Measurements from ENCODE around the gene CUX1. TPM values are rescaled to one million over a fixed set of nuclear protein-coding genes. Genes with fewer than 3 reads are reported as not detected.
A peak's percentile ranks its signal among the peaks of the same experiment; 100 is the strongest.

The CUX1 gene
- total and polyA plus RNA-seq, 2 of the 13 experiments (the other 11 are each of a cell fraction or from before 2014, with no cell fraction given): 13.7 to 14.9 TPM

- no peak for DNase-seq (ENCODE audit: low spot score)
- CTCF ChIA-PET (ENCODE audit: low intra/inter-chr PET ratio, low total read pairs): no interaction called here
- 93% methylated on average over 4 of the region's 10 CpGs for WGBS (ENCODE audit: low lambda C conversion rate)
- H3K36me3 ChIP-seq (replicated peaks in 1 of 2; ENCODE audit: control insufficient read depth in 1 of 2, insufficient read depth in 2 of 2, low read length in 2 of 2): peaks cover 2% of the 10 kb centered on the region in 2 experiments; a peak in 1 of 5 replicates
- no peak overlapping the region for H3K4me2 ChIP-seq (ENCODE audit: low read depth, low read length)
- intact Hi-C loops (cut with micrococcal nuclease; ENCODE audit: unreplicated experiment) (no loop called here), in situ Hi-C loops (cut with HindIII; ENCODE audit: extremely low pct_ligation_motif_present, low pct_unique_long_range_greater_than_20kb) (no loop called here)
- ATAC-seq: no peak
- FAIRE-seq: no peak
- H3K9me3 ChIP-seq (ENCODE audit: low read length): no peaks in the 10 kb centered on the region
- H3K9ac ChIP-seq (ENCODE audit: insufficient read depth, low read depth, low read length): no peak overlapping the region
- 0 out of 2 replicates have a peak, but pooled peaks cover 7% of the 10 kb centered on the region for H4K20me1 ChIP-seq (ENCODE audit: insufficient read depth, low read length)
- no peak overlapping the region for H3K27ac ChIP-seq (ENCODE audit: extremely low read length, insufficient read depth, low read length)
- H3K4me3 ChIP-seq (replicated peaks in 1 of 3; ENCODE audit: insufficient read depth in 1 of 3, low read depth in 2 of 3, low read length in 3 of 3): no peak overlapping the region
- POLR2A ChIA-PET: no interaction called here
- TF ChIP-seq ZNF781 (CRISPR knock-in tag; IDR thresholded peaks at IDR 0.05; ENCODE audit: borderline replicate concordance, not compliant biosample characterization) (no peak), HNRNPK (IDR thresholded peaks at IDR 0.05; ENCODE audit: low read depth, low read length, poor library complexity, severe bottlenecking) (peak; percentile 27)
- H2AFZ ChIP-seq (ENCODE audit: low read length): no peak overlapping the region
- BruUV-seq (replicated peaks): no TSS peak
- peaks cover 13% of the 10 kb centered on the region for H3K4me1 ChIP-seq (ENCODE audit: insufficient read depth, low read length)
- no peaks in the 10 kb centered on the region for H3K79me2 ChIP-seq (ENCODE audit: insufficient read depth, low read length)
- no peaks in the 10 kb centered on the region for H3K27me3 ChIP-seq (ENCODE audit: control insufficient read depth in 1 of 2, insufficient read depth in 2 of 2, low read length in 2 of 2)
These were observed 178.8 kb downstream of the CUX1 start for GRCh38 chr7:101996131-101996691.

GRCh38 chr7:101996876-101997275 lies 179.4 kb downstream of the CUX1 start:
- ATAC-seq (no peak), DNase-seq (ENCODE audit: low spot score) (no peak), FAIRE-seq (no peak)
- Histone ChIP-seq H3K4me1 (ENCODE audit: insufficient read depth, low read length) (peaks cover 6% of the 10 kb centered on the region), H3K9me3 (ENCODE audit: low read length) (no peaks in the 10 kb centered on the region), H4K20me1 (ENCODE audit: insufficient read depth, low read length) (0 out of 2 replicates have a peak, but pooled peaks cover 7% of the 10 kb centered on the region), H3K27ac (ENCODE audit: extremely low read length, insufficient read depth, low read length) (no peak overlapping the region), H3K27me3 (ENCODE audit: control insufficient read depth in 1 of 2, insufficient read depth in 2 of 2, low read length in 2 of 2) (no peaks in the 10 kb centered on the region), H3K4me2 (ENCODE audit: low read depth, low read length) (no peak overlapping the region), H2AFZ (ENCODE audit: low read length) (no peak overlapping the region), H3K9ac (ENCODE audit: insufficient read depth, low read depth, low read length) (no peak overlapping the region), H3K79me2 (ENCODE audit: insufficient read depth, low read length) (no peaks in the 10 kb centered on the region), H3K36me3 (replicated peaks in 1 of 2; ENCODE audit: control insufficient read depth in 1 of 2, insufficient read depth in 2 of 2, low read length in 2 of 2) (peaks cover 2% of the 10 kb centered on the region in 2 experiments; a peak in 1 of 5 replicates), H3K4me3 (replicated peaks in 1 of 3; ENCODE audit: insufficient read depth in 1 of 3, low read depth in 2 of 3, low read length in 3 of 3) (no peak overlapping the region)
- ChIA-PET POLR2A (no interaction called here), CTCF (ENCODE audit: low intra/inter-chr PET ratio, low total read pairs) (no interaction called here)
- WGBS (ENCODE audit: low lambda C conversion rate): 99% methylated on average over 14 of the region's 16 CpGs
- in situ Hi-C loops (cut with HindIII; ENCODE audit: extremely low pct_ligation_motif_present, low pct_unique_long_range_greater_than_20kb) (no loop called here), intact Hi-C loops (cut with micrococcal nuclease; ENCODE audit: unreplicated experiment) (no loop called here)
- no TSS peak for BruUV-seq (replicated peaks)
- no peak for TF ChIP-seq SRSF9 (IDR thresholded peaks at IDR 0.05; ENCODE audit: borderline replicate concordance, insufficient read depth, low read depth, low read length, poor library complexity, severe bottlenecking)
- TF ChIP-seq FUBP1 (CRISPR knock-in tag; IDR thresholded peaks at IDR 0.05; ENCODE audit: borderline replicate concordance): no peak
- no peak for TF ChIP-seq MEIS1 (CRISPR knock-in tag; IDR thresholded peaks at IDR 0.05; ENCODE audit: borderline replicate concordance)
- TF ChIP-seq ZNF407 (CRISPR knock-in tag; IDR thresholded peaks at IDR 0.05; ENCODE audit: not compliant biosample characterization): no peak
